Measurements from ENCODE around the gene AIFM3.

Gene AIFM3

DNA sequence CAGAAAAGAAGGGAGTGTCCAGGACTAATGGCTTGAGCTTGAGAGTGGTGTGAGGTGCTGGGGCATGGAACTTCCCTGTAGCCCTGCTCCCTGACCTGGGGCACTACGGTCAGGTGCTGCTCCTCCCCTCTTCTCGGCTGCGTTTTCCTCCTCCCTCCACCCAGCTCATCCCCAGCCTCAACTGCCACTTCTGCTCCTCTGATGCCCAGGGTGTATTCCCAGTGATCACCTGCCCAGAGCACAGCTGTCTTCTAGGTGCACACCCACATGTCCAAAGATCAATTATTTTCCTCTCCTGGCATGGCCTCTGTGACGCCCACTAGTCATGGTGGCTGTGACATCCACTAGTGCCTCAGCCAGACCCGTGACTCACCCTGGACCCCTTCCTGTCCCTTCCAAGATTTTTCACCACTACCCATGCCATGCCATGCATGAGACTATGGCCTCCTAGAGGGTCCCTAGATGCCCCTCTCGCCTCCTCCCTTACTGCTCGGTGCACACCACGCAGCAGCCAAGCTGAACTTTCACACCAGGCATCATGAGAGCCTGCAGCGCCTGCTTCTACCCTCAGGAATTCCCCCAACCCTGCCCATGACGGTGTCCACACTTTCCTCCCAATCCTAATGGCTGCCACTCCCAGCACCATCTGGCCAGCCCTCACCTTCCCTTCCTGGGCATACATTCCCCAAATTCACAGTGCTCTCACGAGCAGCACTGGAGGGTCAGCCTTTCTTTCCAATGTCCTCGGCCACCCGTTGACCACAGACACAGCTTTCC, 49.8 kb downstream of the AIFM3 start:
- no peak for DNase-seq (ENCODE audit: extremely low read depth, low read depth)
- no peak for TF ChIP-seq CTCF (IDR thresholded peaks at IDR 0.05; ENCODE audit: low read depth, low read length, missing control alignments)
- no peak overlapping the region for H3K4me3 ChIP-seq (replicated peaks; ENCODE audit: low read depth, low read length)

DNA sequence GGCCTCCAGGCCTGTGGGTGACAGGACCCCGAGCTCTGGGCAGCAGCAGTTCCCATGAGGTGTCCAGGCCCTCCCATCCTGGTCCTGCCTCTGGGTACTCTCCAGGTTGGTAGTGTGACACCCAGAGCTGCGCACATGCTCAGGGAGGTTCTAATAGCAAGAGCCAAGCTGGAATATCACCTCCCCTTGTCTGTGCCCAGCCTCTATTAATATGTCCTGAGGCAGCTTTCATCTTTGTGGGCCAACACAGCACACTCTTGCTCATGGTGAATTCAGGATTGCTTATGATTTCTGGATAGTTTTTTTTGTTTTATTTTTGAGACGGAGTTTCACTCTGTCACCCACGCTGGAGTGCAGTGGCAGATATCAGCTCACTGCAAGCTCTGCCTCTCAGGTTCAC, 51.3 kb downstream of the AIFM3 start:
- no peak for DNase-seq (ENCODE audit: extremely low read depth, low read depth)
- TF ChIP-seq CTCF (IDR thresholded peaks at IDR 0.05; ENCODE audit: low read depth, low read length, missing control alignments), result no peak
- H3K4me3 ChIP-seq (replicated peaks; ENCODE audit: low read depth, low read length), result no peak overlapping the region

- DNase-seq (ENCODE audit: extremely low read depth, low read depth), result no peak
Measured at GRCh38 chr22:21020802-21021429, 53.9 kb downstream of the AIFM3 start.

GRCh38 chr22:21022507-21022906, 55.5 kb downstream of the AIFM3 start:
- no peak overlapping the region for H3K4me3 ChIP-seq (replicated peaks; ENCODE audit: low read depth, low read length)
- TF ChIP-seq CTCF (IDR thresholded peaks at IDR 0.05; ENCODE audit: low read depth, low read length, missing control alignments), result no peak
- DNase-seq (ENCODE audit: extremely low read depth, low read depth), result no peak

More at GRCh38 chr22:21020802-21021429, 53.9 kb downstream of the AIFM3 start:
- no peak overlapping the region for H3K4me3 ChIP-seq (replicated peaks; ENCODE audit: low read depth, low read length)
- peak; percentile 54 for TF ChIP-seq CTCF (IDR thresholded peaks at IDR 0.05; ENCODE audit: low read depth, low read length, missing control alignments)

DNA sequence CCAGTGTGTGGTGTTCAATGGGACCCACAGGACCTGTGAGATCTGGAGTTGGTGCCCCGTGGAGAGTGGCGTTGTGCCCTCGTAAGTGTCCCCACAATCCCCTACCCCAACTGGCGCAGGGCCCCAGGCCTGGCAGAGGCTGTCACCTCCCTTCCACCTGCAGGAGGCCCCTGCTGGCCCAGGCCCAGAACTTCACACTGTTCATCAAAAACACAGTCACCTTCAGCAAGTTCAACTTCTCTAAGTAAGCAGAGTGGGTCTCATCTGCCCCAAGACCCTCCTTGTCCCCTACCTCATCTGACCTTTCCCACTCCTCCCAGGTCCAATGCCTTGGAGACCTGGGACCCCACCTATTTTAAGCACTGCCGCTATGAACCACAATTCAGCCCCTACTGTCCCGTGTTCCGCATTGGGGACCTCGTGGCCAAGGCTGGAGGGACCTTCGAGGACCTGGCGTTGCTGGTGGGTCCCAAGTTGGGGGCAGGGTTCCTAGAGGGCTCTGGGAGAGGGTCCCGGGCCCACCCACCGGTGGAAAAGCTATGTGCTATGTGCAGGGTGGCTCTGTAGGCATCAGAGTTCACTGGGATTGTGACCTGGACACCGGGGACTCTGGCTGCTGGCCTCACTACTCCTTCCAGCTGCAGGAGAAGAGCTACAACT, 56.0 kb downstream of the AIFM3 start:
- no peak for DNase-seq (ENCODE audit: extremely low read depth, low read depth)

GRCh38 chr22:21025266-21025665, 58.2 kb downstream of the AIFM3 start:
- TF ChIP-seq CTCF (IDR thresholded peaks at IDR 0.05; ENCODE audit: low read depth, low read length, missing control alignments), result no peak
- no peak for DNase-seq (ENCODE audit: extremely low read depth, low read depth)
- H3K4me3 ChIP-seq (replicated peaks; ENCODE audit: low read depth, low read length), result no peak overlapping the region

More for the DNA sequence above, 56.0 kb downstream of the AIFM3 start:
- no peak overlapping the region for H3K4me3 ChIP-seq (replicated peaks; ENCODE audit: low read depth, low read length)
- TF ChIP-seq CTCF (IDR thresholded peaks at IDR 0.05; ENCODE audit: low read depth, low read length, missing control alignments), result no peak
